ENCODE measurements around the gene PRRC2B. TPM values are rescaled to one million over a fixed set of nuclear protein-coding genes. Genes with fewer than 3 reads are reported as not detected.

Gene PRRC2B
- total and polyA plus RNA-seq, 2 experiments from 2014 or later, result 48.2 to 118 TPM

DNA sequence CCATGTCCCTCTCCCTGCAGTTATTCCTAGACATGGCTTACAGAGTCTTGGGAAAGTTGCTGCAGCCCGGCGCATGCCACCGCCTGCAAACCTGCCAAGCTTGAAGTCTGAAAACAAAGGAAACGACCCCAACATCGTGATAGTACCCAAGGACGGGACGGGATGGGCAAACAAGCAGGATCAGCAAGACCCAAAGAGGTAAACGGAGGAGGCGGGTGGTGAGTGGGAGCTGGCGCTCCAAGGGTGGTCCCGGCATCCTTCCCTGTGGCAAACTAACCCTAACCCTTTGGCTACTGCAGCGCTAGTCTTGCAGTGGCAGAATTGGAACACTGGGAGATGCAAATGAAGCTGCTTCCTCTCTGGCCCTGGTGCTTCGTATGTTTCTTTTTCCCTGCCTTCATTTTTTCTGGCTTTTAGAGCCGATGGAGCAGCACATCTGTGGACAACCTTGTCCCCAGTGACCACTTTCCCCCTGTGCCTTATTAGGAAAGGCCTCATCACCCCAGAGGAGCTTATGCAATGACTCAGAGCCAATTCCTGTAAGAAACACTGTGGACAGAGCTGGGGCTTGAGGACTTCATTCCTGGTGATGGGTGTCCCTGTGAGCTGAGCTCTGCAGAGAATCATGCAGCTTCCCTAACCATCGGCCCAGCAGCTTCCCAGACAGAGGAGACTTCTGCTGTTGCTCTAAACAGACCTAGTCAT, 38.9 kb downstream of the PRRC2B start:
- DNase-seq (ENCODE audit: low spot score), result peak; percentile 27
- Histone ChIP-seq H3K79me2 (peaks cover 98% of the 10 kb centered on the region), H4K20me1 (ENCODE audit: insufficient read depth, poor library complexity, severe bottlenecking) (peaks cover 85% of the 10 kb centered on the region), H3K9me3 (ENCODE audit: low read depth) (no peaks in the 10 kb centered on the region), H3K9me2 (replicated peaks; ENCODE audit: insufficient read depth) (no peaks in the 10 kb centered on the region), H3K36me3 (replicated peaks; ENCODE audit: insufficient read depth, low read depth) (no peaks in the 10 kb centered on the region), H3K27me3 (no peaks in the 10 kb centered on the region), H3K4me1 (ENCODE audit: insufficient read depth) (no peaks in the 10 kb centered on the region), H3K4me2 (no peak overlapping the region), H3K27ac (no peak overlapping the region), H2AFZ (no peak overlapping the region), H3K4me3 (no peak overlapping the region)
- 89% methylated on average over 15 of the region's 15 CpGs for WGBS (ENCODE audit: low lambda C conversion rate, missing lambda C conversion rate)
- TF ChIP-seq, protein P1, sequence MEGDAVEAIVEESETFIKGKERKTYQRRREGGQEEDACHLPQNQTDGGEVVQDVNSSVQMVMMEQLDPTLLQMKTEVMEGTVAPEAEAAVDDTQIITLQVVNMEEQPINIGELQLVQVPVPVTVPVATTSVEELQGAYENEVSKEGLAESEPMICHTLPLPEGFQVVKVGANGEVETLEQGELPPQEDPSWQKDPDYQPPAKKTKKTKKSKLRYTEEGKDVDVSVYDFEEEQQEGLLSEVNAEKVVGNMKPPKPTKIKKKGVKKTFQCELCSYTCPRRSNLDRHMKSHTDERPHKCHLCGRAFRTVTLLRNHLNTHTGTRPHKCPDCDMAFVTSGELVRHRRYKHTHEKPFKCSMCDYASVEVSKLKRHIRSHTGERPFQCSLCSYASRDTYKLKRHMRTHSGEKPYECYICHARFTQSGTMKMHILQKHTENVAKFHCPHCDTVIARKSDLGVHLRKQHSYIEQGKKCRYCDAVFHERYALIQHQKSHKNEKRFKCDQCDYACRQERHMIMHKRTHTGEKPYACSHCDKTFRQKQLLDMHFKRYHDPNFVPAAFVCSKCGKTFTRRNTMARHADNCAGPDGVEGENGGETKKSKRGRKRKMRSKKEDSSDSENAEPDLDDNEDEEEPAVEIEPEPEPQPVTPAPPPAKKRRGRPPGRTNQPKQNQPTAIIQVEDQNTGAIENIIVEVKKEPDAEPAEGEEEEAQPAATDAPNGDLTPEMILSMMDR (IDR thresholded peaks at IDR 0.05; ENCODE audit: poor library complexity), result no peak
- TF ChIP-seq EZH2phosphoT487 (IDR thresholded peaks at IDR 0.05; ENCODE audit: low read depth, severe bottlenecking, unreplicated experiment), result no peak
- no peak for TF ChIP-seq EZH2 (IDR thresholded peaks at IDR 0.05; ENCODE audit: borderline replicate concordance)

- DNase-seq (ENCODE audit: low spot score), result no peak
- H3K79me2 ChIP-seq, result peaks cover 98% of the 10 kb centered on the region
- no peaks in the 10 kb centered on the region for H3K9me3 ChIP-seq (ENCODE audit: low read depth)
- no peak overlapping the region for H2AFZ ChIP-seq
- H3K4me3 ChIP-seq, result no peak overlapping the region
- H3K9me2 ChIP-seq (replicated peaks; ENCODE audit: insufficient read depth), result no peaks in the 10 kb centered on the region
- no peaks in the 10 kb centered on the region for H3K36me3 ChIP-seq (replicated peaks; ENCODE audit: insufficient read depth, low read depth)
- no peaks in the 10 kb centered on the region for H3K27me3 ChIP-seq
- WGBS (ENCODE audit: low lambda C conversion rate, missing lambda C conversion rate), result 71% methylated on average over 3 of the region's 3 CpGs
- TF ChIP-seq EZH2 (IDR thresholded peaks at IDR 0.05; ENCODE audit: borderline replicate concordance) (no peak), EZH2phosphoT487 (IDR thresholded peaks at IDR 0.05; ENCODE audit: low read depth, severe bottlenecking, unreplicated experiment) (no peak)
- TF ChIP-seq, protein P1 (IDR thresholded peaks at IDR 0.05; ENCODE audit: poor library complexity), result no peak
- H4K20me1 ChIP-seq (ENCODE audit: insufficient read depth, poor library complexity, severe bottlenecking), result peaks cover 80% of the 10 kb centered on the region
- no peak overlapping the region for H3K27ac ChIP-seq
- H3K4me1 ChIP-seq (ENCODE audit: insufficient read depth), result no peaks in the 10 kb centered on the region
- H3K4me2 ChIP-seq, result no peak overlapping the region
These were observed 39.5 kb downstream of the PRRC2B start for GRCh38 chr9:131433302-131433854.

DNA sequence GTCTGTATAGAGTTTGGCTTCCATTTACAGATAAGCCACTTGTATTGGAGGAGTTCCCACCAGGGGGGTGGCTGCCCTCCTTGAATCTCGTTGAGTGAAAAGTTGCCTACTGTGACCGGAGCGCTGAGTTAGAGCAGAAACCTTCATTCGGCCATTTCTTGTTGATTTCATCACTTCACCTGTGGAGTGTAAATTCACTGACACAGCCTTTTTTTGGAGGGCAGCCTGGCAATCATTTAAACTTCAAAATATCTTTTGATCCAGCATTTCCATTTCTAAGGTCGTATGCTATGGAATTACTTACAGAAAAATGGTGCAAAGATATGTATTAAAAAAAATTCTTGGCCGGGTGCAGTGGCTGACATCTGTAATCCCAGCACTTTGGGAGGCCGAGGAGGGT, 40.8 kb downstream of the PRRC2B start:
- DNase-seq (ENCODE audit: low spot score), result no peak
- Histone ChIP-seq H3K36me3 (replicated peaks; ENCODE audit: insufficient read depth, low read depth) (no peaks in the 10 kb centered on the region), H3K27ac (no peak overlapping the region), H2AFZ (no peak overlapping the region), H3K79me2 (peaks cover 91% of the 10 kb centered on the region), H3K4me2 (no peak overlapping the region), H3K4me1 (ENCODE audit: insufficient read depth) (no peaks in the 10 kb centered on the region), H4K20me1 (ENCODE audit: insufficient read depth, poor library complexity, severe bottlenecking) (peaks cover 67% of the 10 kb centered on the region), H3K9me2 (replicated peaks; ENCODE audit: insufficient read depth) (no peaks in the 10 kb centered on the region), H3K9me3 (ENCODE audit: low read depth) (no peaks in the 10 kb centered on the region), H3K4me3 (no peak overlapping the region), H3K27me3 (no peaks in the 10 kb centered on the region)
- 82% methylated on average over 7 of the region's 7 CpGs for WGBS (ENCODE audit: low lambda C conversion rate, missing lambda C conversion rate)
- TF ChIP-seq EZH2 (IDR thresholded peaks at IDR 0.05; ENCODE audit: borderline replicate concordance) (no peak), EZH2phosphoT487 (IDR thresholded peaks at IDR 0.05; ENCODE audit: low read depth, severe bottlenecking, unreplicated experiment) (no peak)
- TF ChIP-seq, protein P1 (IDR thresholded peaks at IDR 0.05; ENCODE audit: poor library complexity), result no peak
